ENCODE measurements around the gene NKX2-2. TPM values are rescaled to one million over a fixed set of nuclear protein-coding genes. Genes with fewer than 3 reads are reported as not detected.

Gene NKX2-2
- total and polyA plus RNA-seq, 2 of the 8 experiments (the other 6 are each of a cell fraction or from before 2014, with no cell fraction given) = not detected

GRCh38 chr20:21496452-21496851 lies 17.4 kb downstream of the NKX2-2 start:
- DNase-seq (ENCODE audit: low read depth in 1 of 2, low spot score in 2 of 2) (no peak), FAIRE-seq (no peak)
- H3K18ac ChIP-seq (ENCODE audit: extremely low read depth, low read length) = no peak overlapping the region
- no peak overlapping the region for H3K4ac ChIP-seq (replicated peaks; ENCODE audit: insufficient read length, low read depth, low read length)
- H4K91ac ChIP-seq (replicated peaks; ENCODE audit: insufficient read length, low read length) = no peak overlapping the region
- ChIA-PET POLR2A (ENCODE audit: partially characterized antibody) (no interaction called here), CTCF (ENCODE audit: partially characterized antibody) (interaction anchor here (0.5 to 3.2 kb wide), 7 partner anchors 9 to 652 kb away, joined by 3 to 21 read pairs (median 6); no protein-coding TSS in a partner anchor)
- no peaks in the 10 kb centered on the region for H3K9me3 ChIP-seq (ENCODE audit: insufficient read depth in 2 of 2, low read depth in 1 of 2, low read length in 1 of 2)
- no peak for TF ChIP-seq BACH1 (IDR thresholded peaks at IDR 0.05; ENCODE audit: low read length)
- H3K27me3 ChIP-seq (replicated peaks in 1 of 4; ENCODE audit: control insufficient read depth in 3 of 4, extremely low read depth in 1 of 4, insufficient read depth in 3 of 4, low read length in 3 of 4) = no peaks in the 10 kb centered on the region; a peak in 1 of 7 replicates
- H3K79me2 ChIP-seq (ENCODE audit: control insufficient read depth in 1 of 2, insufficient read depth in 2 of 2, low read length in 2 of 2) = no peaks in the 10 kb centered on the region
- no peak overlapping the region for H4K5ac ChIP-seq (ENCODE audit: insufficient read length, low read depth, low read length)
- H2AK5ac ChIP-seq (ENCODE audit: low read depth, low read length) = no peak overlapping the region
- no peaks in the 10 kb centered on the region for H3K23me2 ChIP-seq (ENCODE audit: low read depth, low read length)
- 97% methylated on average over 5 of the region's 5 CpGs; no CpG with 5 or more reads in 1 of the 2 experiments for WGBS, 2 experiments (ENCODE audit: extremely low coverage in 1 of 2, insufficient coverage in 1 of 2, insufficient read length in 1 of 2, insufficient replicate concordance in 2 of 2, low coverage in 1 of 2, low lambda C conversion rate in 2 of 2, missing lambda C conversion rate in 1 of 2)
- H3K14ac ChIP-seq (ENCODE audit: insufficient read length) = no peak overlapping the region
- no peak overlapping the region; the same call in 1 of the 2 replicates for H2BK5ac ChIP-seq (ENCODE audit: low read depth, low read length)
- H3K56ac ChIP-seq (replicated peaks; ENCODE audit: insufficient read length, low read depth, low read length) = no peak overlapping the region
- H3K79me1 ChIP-seq (ENCODE audit: low read depth, low read length) = no peaks in the 10 kb centered on the region
- no peak overlapping the region for H2AFZ ChIP-seq (ENCODE audit: low read length)
- H2BK12ac ChIP-seq (ENCODE audit: low read depth, low read length) = no peak overlapping the region
- H4K8ac ChIP-seq (ENCODE audit: extremely low read depth, insufficient read depth, low read length) = no peak overlapping the region
- H3K9ac ChIP-seq (replicated peaks in 1 of 4; ENCODE audit: extremely low read depth in 1 of 4, low read depth in 3 of 4, low read length in 3 of 4) = no peak overlapping the region
- no peak overlapping the region for H3K4me3 ChIP-seq (ENCODE audit: extremely low read depth in 1 of 4, insufficient read depth in 2 of 4, low read depth in 3 of 4, low read length in 4 of 4)
- no peak overlapping the region for H2BK15ac ChIP-seq (ENCODE audit: low read length)
- H3K23ac ChIP-seq (ENCODE audit: insufficient read length) = no peak overlapping the region
- H4K20me1 ChIP-seq (replicated peaks in 1 of 2; ENCODE audit: control insufficient read depth in 1 of 2, insufficient read depth in 2 of 2, low read length in 2 of 2) = no peaks in the 10 kb centered on the region
- no peak overlapping the region for H2BK20ac ChIP-seq (ENCODE audit: low read length)
- H3K4me2 ChIP-seq (ENCODE audit: insufficient read depth in 1 of 2, low read depth in 2 of 2, low read length in 2 of 2) = no peak overlapping the region
- H3K4me1 ChIP-seq (replicated peaks in 1 of 4; ENCODE audit: control insufficient read depth in 3 of 4, insufficient read depth in 4 of 4, low read length in 3 of 4) = peaks cover 4 to 11% (median 8%) of the 10 kb centered on the region in 4 experiments
- no peak overlapping the region for H2BK120ac ChIP-seq (replicated peaks; ENCODE audit: low read depth, low read length)
- H3K27ac ChIP-seq (ENCODE audit: low read depth, low read length) = no peak overlapping the region
- H3K36me3 ChIP-seq (ENCODE audit: control insufficient read depth in 2 of 4, insufficient read depth in 4 of 4, low read length in 3 of 4) = no peaks in the 10 kb centered on the region
